Measurements from ENCODE around the gene PANK1.

PANK1 gene

GRCh38 chr10:89644967-89645741 is at the start of gene PANK1:
Gene PANK1 (minus strand): TSS chr10:89645242. CDS start chr10:89644891, 351 bp downstream.
- peak; percentile 54 for DNase-seq

GRCh38 chr10:89693176-89693575 is 48.1 kb upstream of the PANK1 start:
- DNase-seq = no peak

DNA sequence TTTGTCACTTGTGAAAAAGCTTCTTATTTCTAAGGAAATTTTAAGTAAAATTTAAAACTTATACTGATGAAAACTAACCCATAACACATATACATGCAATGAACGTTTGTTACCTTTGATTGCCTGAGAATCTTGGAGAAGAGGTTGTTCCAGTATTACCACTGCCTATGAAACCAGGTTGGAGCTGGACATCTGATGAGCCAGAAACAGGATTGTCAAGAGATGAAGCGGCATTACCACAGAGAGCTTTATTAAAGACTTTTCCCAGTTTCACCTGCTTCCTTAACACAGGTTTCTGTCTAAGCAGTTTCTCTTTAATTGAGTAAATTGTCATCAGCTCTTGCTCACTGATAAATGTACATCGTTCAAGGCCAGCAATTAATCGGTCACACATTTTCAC is 47.4 kb upstream of the PANK1 start:
- DNase-seq = no peak

- no peak for DNase-seq
These were observed 45.0 kb upstream of the PANK1 start for GRCh38 chr10:89690027-89690426.

- no peak for DNase-seq
These were observed 40.9 kb upstream of the PANK1 start for GRCh38 chr10:89685936-89686335.

GRCh38 chr10:89684604-89685003 is 39.6 kb upstream of the PANK1 start:
- DNase-seq = no peak

DNA sequence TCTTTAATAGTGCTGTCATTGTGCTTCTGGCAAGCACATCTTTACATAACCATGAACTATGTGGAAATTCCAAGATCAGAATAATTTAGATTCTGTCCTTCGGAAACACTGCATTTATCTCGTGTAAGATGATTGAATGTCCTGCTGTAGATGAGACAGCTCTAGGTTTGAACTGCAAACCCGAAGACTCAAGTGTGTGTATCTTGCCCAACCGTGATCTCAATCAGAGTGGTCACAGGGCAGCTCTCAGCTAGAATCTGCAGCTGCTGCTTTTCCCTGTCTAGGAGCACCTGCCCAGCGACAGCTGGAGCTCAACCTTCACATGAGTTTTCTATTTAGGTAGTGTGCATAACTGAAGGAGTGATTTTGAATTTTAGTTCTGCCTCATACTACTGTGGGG is 38.8 kb upstream of the PANK1 start:
- DNase-seq = no peak

DNA sequence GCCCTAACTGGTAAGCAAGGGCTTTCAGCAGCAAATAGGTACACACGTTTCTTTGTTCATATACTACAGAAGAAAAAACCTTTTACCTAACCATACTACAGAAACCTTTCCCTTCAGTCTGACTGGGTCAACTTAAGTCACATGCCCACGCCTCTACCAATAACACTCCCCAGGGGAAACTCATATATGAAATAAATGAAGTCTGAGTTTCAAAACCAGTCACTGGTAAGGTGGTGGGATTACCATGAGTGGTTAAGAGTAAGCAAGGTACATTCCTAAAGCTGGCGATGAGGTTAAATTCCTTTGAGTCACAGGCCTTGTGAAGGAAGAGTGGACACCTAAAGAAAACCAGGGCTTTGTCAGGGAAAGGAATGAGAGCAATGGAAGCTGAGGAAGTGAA is 34.9 kb upstream of the PANK1 start:
- no peak for DNase-seq

- no peak for DNase-seq
These were observed 32.3 kb upstream of the PANK1 start for GRCh38 chr10:89677341-89677740.

- no peak for DNase-seq
These were observed 25.9 kb upstream of the PANK1 start for GRCh38 chr10:89670926-89671325.

DNA sequence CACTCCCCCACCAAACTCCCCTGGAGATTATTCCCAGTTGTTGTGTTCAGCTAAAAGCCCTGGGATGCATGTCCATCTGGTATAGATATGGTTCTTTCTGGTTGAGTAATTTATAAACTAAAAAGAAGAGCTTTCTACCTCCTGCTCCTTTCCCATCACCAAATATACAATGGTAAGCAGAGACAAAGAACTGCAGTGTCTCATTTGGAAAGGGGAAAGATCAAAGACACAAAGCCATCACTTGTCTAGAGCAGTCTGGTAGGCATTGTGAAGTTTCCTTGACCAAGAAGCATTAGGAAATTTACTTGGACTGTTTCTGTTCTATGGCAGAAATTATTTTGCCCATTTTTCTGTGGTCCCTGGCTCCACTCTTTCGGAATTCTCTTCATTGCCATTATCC is 24.9 kb upstream of the PANK1 start:
- DNase-seq = no peak

- DNase-seq = no peak
These were observed 23.5 kb upstream of the PANK1 start for GRCh38 chr10:89668386-89669071.

DNA sequence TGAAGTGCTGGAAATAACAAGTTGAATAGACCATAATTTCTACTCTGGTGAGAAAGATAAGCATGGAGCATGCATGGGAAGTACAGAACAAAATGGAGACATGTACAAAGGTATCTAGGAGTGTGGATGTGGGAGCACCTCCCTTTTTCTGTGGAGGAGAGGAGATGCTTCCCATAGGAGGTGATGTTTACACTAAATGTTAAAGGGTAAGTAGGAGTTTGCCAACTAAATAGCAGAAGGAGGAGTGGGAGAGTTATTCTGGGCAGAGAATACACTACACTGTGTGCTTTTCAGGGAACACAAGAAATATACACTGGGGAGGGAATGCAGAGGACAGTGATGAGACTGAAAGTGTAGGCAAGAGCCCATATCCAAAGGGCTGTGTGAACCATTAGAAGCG is 21.1 kb upstream of the PANK1 start:
- no peak for DNase-seq

GRCh38 chr10:89665302-89665701 is 20.3 kb upstream of the PANK1 start:
- DNase-seq = no peak

DNA sequence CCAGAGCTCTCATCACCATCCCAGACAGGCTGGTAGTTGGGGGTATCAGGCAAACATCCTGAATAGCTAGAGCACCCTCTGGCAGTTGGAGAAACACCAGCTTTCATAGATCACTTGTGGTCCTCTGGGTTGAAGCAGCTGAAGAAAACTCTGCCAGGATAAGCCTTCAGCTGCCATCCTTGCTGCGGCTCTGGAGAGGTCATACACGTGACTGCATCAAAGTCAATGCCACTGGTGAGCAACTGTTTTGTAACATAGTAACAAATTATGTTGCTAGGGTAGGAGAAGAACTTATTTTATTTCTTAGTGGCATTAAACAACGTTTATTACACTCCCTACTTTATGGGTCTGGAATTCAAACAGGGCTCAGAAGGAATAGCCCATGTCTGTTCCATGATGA is 19.2 kb upstream of the PANK1 start:
- no peak for DNase-seq

DNA sequence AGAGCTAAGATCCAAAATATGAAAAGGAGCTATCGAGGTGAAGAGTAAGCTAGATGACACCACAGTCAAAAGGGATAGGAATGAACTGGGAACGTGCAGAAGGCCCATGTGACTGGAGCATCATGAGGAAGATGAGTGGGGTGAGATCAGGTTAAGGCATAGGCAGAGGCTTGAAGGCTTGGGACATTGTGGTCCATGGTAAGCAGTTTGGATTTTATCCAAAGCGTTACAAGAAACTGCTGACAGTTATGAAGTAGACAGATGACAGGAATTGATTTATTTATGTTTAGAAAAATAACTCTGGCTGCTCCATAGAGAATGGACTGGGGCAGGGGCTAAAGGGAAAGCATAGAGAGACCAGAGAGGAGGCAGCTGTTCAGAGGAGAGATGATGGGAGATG is 18.1 kb upstream of the PANK1 start:
- no peak for DNase-seq

DNA sequence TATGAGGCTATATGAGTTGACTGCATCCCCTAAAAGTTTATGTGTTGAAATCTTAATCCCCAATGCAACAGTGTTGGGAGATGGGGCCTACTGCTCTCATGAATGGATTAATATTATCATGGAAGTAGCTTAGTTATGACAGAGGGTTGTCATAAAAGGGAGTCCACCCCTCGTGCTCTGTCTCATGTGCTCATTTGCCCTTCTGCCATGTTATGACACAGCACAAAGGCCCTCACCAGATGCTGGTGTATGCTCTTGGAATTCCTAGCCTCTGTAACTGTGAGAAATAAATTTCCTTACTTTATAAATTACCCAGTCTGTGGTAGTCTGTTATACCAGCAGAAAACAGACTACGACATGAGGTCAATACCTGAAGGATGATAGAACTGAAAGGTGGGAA is 17.6 kb upstream of the PANK1 start:
- no peak for DNase-seq

GRCh38 chr10:89659143-89660131 is 14.4 kb upstream of the PANK1 start:
- DNase-seq = no peak

- DNase-seq = no peak
These were observed 12.3 kb upstream of the PANK1 start for GRCh38 chr10:89657302-89657701.

DNA sequence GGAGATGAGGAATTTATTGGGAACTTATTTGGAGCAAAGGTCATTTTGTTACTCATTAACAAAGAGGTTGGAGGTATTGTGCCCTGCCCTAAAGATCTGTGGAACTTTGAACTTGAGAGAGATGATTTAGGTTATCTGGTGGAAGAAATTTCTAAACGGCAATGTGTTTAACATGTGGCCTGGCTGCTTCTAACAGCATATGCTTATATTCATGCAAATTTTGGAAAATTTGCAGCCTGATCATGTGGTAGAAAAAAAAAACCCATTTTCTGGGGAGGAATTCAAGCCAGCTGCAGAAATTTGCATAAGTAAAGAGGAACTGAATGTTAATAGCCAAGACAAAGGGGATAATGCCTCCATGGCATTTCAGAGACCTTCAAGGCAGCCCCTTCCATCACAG is 10.7 kb upstream of the PANK1 start:
- DNase-seq = no peak

GRCh38 chr10:89653410-89653869 is 8.4 kb upstream of the PANK1 start:
- no peak for DNase-seq

DNA sequence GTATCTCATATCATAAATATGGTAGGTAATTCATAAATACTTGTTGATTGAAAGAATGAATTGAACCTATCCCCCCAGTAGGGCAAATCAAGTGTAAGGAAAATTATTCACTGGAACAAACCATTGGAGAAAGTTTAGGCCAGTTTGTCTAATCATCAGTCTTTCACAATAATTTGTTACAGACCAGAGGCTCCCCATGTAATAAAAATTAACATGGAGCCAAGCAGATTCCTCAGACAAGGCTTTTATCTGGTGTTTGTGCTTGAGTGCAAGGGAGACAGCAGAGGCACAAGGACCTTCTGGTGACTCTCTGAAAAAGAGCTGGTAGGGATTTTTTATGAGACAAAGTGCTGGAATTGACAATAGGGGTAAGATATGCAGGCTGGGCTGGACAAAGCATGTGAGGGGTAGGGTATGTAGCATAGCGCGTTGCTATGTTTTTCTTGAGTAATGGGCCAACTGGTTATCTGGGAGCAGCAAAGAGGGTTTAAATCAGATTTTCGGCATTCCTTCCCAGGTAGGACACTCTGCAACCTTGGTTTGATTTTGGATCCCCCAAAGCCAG is 7.8 kb upstream of the PANK1 start:
- no peak for DNase-seq
